NCI-H1417 treated with DMSO at 0.1 percent for 48 hours (cell line): ENCODE data around the gene KIF6.

Experiments
- DNase-seq: peaks from one replicate; lab custom pipeline; 2025; lab: John Stamatoyannopoulos, UW

The KIF6 gene

DNA sequence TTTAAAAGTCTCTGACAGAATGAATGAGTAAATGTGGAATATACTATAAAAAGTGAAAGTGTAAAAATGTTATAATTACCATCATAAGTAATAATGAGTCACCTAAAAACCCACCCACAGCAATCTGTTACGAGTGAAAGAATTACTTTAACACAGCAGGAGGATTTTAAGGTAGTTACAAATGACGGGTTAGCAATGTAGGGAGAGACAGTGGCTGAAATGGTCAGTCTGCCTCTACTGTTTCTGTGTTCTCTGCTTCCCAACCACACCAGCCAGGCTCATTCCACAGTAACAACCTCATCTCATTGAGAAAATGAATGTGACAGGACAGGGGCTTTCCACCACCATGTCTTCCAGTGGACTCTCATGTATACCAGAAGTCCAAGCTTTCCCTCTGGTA is 278.3 kb downstream of the KIF6 start:
- DNase-seq = no peak

DNA sequence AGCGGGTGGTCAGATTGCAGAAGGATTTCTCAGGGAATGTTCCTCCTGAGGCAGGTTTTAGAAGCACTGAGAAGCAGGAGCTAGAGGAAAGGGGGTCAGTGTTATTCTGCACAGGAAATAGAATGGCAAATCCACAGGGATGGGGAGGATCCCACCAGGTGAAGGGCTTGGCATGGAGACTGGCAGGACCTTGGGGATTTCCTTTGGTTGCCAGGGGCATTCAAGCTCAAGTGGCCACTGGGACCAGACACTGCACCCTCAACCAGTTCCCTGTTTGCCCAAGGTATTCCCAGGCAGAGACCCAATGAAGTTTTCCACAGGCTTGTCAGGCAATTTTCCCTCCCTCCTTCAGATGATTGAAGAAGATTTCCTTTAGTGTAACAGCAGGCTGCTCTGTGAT is 279.5 kb downstream of the KIF6 start:
- no peak for DNase-seq

DNA sequence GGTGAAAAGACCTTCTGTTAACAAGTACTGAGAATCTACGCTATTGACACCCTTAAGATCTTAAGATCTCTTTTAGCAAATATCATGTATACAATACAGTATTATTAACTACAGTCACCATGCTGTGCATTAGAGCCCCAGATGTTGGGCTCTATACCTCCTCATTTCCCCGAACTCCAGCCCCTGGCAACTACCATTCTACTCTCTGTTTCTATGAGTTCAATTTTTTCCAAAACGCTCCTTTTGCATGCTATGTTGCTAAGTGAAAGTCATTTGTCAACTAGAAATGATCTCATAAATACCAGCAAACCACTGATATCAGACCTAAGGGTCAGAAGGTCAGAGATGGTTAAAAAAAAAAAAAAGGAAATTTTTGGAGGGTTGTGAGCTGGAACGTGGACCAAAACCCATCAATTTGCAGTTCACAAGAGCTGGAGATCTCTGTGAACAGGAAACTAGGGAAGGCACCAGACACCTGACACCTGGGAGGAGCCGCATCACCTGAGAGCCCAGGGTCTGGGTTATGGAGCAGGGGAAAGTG is 280.7 kb downstream of the KIF6 start:
- no peak for DNase-seq

DNA sequence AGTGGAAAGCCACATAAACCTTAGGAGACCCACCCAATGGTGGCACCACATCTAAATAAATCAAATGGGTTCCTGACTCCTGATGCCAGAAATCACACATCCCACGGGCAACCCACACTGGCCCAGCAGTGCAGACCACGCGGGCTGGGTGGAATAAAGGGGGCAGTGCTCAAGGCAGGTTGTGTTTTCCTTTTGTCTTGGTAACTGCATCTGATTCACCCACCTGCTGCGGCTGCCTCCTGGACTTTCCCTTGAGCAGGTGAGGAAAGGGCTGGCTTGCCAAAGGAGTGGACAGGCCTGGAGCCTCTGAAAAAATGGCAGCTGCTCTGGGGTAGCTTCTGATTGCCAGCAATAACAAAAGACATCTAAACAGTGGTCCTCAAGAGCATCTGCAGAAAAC is 283.2 kb downstream of the KIF6 start:
- DNase-seq = no peak

DNA sequence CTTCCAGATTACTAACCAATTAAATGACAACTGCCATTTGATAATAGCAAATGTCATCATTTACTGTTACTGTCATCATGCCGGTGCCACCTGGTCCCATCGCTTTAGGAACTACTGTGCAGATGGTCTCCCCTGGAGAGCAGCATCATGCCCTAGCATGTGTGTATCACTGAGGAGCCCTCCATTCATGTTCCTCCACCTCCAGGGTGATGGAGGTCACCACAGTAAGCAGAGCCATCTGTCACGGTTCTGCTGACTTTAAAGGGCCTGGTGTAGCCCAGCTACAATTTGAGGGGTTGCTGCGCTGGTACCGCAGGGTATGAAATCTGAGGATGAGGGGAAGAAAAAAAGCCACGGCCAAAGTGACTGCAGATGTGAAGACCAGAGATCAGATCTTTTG is 283.9 kb downstream of the KIF6 start:
- DNase-seq = no peak

DNA sequence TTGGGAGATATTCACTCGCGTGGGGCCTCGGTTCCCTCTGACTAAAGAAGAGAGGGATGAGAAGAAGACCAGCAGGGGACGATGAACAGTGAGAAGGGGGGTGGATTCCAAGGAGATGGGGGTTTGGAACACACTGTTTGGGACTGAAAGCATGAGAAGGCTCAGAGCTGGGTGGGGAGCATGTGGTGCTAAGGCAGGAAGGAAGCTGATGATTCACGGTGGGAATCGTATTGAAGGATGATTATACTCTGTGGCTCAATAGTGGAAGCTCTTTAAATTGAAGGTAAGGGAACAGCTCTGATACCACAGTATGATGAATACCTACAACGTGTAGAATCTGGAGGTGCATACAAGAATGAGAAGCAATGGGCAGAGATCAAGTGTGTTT is 285.2 kb downstream of the KIF6 start:
- DNase-seq = no peak

DNA sequence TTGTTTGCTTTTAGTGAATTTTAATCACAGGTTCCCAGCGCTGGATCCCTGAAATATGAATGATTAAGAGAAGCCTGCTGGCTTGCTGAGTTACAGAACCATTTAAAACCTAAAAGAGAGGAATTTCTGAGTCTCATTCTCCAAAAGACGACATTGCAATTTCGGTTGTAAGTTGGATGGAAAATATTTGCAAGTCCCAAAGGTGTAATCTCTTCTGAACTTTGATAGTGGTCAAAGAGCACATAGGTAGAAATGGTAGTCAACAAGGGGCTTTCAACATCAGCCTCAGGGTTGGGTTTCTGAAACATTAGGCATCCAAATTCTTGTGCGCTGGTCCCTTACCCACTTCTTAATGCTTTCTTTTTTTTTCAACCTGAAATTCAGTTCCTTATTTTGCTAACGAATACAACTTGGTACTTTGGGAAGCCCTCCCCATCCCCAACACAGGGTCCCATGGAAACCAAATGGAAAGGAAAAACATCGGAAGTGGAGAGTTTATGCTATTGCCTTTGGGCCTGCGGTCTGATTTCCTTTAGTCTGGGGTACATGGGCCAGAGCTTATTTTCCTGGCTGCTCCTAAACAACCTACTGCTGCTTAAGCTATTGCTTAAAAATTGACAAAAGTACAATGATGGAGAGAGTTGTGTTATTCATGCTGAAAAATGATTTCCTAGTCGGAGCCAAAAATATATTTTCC is 285.7 kb downstream of the KIF6 start:
- no peak for DNase-seq

DNA sequence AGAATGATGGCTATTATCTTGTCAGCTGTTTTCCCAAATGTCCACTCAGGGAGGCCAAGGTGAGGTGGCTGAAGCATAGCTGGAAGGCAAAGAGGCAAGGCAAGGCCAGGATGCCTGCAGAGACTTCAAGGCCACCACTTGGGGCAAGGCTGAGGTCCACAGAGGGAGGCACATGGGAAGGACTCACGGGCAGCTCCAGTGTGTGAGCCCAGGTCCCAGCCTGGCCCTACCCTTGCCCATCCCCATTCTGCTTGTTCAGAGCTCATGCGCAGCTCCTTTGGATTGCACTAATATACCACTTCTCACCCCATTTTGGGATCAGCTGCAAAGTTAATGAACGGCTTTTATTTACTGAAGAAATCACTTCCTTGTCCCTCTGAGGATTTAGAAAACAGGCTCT is 291.6 kb downstream of the KIF6 start:
- DNase-seq = no peak

DNA sequence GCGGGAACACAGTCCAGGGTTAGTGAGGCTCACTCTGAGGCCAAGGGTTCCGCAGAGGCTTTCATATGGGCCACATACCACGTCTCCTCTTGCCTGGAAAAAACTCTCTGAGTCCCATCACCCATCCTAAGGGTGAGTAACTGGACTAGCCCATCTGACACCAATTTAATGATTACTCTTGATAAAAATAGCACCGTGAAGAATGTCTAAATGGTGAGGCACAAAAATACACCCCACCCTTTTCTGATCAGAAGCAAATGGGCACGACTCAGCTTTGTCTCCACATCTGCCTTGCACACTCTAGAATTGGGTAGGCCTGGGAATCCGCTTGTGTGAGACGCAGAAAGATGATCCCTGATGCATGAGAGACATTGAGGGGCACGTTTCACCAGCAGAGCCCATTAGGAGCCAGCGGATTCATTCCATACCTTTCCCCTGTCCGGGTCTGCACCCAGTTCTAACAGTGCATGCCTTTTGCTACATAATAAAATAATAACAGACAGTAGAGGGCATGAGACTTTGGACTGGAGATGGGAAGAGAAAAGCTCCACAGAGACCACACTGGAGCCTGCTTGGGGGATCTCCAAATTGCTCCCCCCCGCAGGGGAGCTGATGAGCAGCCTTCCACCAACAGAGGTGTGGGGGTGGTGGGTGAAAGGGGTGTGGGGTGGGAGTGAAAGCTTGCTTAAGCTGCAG is 292.7 kb downstream of the KIF6 start:
- DNase-seq = no peak

DNA sequence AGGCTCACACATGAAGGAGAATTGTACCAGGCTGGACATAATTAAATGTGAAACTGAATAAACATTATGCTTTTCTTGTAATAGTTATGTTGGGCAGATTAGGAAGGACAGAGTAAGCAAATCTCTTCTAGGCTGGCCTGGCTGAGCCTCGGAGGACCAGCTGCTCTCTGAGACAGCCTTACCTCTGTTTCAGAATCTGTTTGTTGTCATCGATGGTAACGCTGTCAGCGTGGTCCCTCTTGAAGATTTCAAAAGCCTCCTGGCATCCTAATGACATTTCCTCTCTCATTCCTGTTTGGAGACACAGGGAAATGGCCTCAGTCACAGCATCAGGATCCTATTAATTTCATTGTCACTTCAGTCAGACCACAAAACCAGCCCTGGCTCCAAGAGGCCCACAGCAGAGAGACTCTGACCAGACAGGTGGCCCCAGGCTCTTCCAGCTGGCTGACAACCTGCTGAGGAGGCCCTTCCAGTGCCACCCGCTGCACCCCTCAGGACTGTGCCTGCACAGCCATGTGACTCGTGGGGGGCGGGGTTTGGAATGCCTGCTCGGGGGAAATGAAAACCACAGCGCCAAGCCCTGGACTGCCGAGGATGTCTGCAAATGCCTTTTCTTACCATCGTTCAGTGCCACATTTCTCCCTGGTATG is 294.2 kb downstream of the KIF6 start:
- DNase-seq = peak; percentile 62

DNA sequence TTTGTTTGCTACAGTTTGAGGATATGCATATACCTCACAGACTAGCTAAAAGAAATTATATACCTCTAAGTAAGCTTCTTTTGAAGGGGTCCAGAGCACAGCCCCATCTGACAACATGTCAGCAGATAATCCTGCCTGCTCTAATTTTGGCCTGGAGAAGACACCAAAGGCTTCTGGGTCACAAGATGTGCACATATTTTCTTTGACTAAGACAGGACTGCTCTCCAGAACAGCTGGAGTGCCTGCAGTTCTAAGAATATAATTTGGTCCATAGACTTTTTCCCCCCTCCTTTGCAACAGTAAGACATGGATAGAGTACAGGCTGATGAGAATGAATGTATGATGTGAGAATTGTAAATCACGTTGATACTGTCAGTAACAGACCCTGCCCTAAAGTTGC is 294.8 kb downstream of the KIF6 start:
- DNase-seq = no peak

DNA sequence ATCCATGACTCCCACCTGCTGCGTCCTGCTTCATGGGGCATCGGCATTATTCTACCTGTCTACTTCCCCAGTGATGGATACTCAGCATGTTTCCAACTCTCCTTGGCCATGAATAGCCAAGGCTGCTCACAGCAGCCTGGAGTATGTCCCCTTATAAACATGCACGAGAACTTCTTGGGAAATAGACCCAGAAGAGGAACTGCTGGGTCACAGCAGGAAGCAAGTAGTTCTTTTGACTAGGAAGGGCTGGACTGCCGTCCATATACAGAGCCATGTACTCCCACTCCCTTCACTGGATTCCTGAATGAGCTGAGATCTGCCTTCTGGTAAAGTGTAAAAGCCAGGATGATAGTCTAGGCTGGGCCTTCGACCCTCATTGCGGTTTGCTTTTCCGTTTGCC is 296.4 kb downstream of the KIF6 start:
- no peak for DNase-seq

DNA sequence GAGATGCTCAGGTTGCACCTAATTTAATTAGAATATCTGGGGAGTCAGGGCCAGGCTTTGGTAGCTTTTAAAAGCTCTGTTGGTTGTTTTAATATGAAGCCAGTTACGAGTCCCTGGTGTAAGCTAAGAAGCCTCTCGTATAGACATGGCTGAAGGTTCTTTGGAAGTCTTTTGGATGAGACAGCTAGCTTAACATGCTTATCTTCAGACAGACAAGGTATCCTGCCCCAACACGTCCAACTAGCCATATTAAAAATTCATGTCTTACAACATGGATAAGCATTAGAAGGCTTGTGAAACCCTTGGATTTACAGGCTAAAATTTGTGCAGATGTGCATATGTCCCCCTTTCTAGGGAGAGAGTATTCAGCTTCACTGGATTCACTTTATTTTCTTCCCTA is 297.1 kb downstream of the KIF6 start:
- no peak for DNase-seq

DNA sequence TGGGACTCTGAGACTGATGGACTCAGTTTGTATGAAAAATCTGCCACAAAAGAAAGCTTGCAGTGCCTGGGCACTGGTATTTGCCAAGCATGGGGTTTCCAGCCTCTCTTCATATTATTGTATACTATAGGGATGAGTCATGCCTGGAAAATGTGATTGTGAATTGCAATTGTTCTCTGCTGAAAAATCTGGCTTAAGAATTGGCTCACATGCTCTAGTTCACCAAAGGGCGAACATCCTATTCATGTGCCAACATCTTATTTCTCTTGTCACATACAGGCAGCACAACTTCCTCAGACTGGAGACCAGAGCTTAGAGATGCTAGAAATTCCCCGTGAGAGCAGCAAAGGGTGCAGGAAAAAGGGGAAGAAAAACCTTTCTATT is 299.1 kb downstream of the KIF6 start:
- no peak for DNase-seq

DNA sequence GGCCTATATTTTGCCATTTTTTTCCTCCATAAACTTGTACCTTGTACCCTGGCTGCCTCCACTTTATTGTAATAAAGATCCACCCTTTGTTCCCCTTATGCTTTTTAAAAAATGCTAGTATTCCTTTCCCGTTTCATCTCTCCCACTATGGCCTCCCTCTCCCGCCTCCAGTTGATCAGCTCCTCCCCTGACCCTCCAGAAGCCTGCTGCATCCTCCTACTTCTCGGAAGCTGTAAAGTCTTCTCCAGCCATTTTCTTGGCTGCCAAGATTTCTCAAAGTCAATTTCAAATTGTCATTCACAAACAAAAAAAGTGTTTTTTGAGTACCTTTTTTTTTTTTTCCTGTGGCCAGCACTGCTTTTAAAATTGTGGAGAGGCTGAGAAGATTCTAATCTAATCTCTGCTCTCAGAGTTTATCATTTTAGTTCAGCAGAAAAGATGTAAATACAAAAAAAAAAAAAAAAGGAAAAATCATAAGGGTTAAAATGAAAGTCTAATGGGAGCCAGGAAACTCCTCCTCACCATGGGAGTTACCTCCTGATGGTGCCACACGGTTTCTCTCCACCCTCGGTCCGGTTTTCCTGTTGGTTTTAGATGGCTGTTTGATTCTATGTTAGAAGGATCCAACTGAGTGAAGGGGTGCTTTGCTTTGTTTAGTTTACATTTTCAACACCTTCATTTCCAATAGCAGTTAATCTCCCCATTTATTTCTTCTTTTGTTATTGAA is 299.7 kb downstream of the KIF6 start:
- no peak for DNase-seq

DNA sequence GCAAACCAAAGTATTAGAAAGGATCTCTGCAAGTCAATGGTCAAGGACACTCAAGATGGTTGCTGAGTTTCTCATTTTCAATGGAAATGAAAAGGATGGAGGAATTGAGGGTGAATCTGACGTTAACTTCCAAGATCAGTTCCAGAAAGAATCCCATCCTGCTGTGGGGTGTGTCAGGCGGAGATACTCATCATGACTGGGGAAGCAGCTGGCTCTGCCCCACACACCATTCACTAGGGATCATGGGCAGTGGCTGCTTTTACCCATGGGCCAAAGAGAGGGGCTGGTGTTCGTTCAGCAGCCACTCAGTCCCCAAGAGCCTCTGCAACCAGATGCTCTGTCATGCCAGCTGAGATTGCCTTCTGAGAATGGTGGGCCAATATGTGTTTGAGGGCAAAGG is 300.4 kb downstream of the KIF6 start:
- DNase-seq = no peak

DNA sequence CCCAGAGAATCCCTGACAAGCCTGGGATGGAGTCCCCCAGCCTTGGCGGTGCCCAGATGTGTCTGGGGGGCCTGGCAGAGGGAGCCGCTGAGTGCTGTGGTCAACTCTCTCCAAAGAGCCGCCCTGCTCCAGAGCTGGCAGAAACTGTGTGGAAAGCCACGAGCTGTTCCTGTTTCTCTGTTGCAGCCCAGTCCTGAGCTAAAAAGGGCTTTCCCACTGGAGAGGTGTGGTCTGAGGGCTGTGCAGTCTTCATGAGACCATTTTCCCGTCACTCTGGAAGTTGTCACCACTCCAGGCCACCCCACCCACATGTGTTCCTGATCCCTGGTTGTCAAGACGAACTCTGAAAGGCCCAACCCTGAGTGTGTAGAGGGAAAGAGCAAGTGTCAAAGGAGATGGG is 303.0 kb downstream of the KIF6 start:
- no peak for DNase-seq

DNA sequence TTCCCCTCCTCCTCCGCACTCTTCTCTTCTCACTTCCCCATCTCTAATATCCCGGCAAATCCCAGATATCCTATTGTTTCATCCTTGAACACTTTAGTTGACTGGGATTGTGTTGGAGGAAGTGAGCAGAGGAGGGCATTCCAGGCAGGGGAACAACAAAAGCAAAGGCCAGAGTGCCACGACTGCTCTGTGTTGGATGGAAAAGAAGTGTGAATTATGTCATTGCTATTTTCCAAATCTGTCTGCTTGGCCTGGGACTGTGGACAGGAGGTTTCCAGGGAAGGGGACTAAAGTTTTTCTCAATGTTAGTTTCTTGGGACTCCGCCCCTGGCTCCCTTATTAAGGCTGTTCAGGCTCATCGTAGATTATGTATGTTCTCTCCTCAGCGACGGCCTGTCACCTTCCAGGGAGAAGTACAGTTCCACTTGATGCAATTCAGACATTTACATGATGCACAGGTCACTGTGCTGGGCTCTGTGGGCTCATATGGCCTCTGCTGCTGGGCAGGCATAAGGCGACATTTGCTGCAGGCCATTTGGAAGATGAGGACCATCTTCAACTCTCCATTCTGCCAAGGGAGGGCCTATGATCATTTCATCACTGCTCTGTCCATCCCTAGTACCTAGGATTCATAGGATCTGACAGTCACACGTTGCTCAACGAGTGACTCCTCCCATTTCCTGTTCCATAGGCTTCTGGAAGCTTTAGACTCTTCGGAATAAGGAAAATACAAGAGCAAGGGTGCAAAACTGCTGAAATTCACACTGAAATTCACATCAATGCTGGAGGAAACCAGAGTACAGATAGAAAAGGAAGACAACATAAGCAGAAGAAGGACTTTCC is 303.6 kb downstream of the KIF6 start:
- DNase-seq = no peak

DNA sequence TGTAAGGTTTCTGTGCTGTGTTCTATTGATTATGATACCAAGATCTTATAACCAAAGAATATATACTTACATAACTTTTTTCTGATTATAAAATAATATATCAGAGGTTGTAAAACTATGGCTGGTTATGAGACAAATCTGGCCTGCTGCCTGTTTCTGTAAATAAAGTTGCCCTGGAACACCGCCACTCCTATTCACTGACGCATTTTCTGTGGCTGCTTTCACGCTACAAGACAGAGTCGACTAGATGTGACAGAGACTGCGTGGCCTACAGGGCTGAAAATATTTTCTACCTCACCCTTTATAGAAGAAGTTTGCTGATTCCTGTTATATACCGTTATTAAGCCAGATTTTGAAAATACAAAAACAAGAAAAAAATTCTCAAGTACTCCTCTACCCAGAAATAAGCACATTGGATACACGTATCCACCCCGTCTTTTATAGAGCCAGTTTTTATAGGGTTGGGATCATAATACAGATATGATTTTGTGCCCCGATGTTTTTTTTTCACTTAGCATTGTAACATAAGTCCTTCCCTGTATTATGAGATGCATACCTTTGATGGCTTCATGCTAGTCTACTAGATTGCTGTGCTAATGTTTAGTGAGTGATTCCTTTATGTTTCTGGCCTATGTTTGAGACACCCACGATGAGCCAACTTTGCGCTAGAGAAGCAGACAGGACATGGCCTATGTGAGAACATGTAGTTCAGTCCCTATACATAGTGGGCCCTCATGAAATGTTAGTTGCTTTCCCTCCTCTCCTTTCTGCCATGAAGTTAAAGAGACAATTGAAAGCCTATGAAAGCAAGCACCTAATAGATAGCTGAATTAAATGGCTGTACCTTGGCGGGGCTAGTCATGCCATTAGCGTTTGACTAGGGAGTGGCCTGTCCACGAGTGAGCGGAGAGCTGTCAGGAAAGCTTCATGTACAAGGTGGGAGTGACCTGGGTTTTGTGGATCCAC is 304.6 kb downstream of the KIF6 start:
- no peak for DNase-seq

DNA sequence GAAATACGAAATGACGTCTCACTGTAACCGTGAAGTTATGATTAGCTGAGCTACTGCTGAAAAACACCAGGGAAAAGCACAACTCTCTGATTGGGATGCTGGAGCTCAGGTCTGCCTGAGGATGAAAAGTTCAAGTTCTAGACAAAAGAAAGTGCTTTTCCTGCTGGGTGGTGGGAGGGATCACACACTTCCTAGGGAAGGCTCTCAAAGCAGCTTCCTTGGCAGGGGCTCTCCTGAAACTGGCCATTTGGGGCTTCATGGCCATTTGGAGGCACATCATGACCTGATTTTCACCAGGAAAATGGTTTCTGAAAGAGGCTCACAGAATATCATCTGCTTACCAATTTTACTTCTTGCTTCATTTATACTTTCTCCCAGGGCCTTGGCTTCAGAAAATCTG is 305.6 kb downstream of the KIF6 start:
- DNase-seq = no peak

DNA sequence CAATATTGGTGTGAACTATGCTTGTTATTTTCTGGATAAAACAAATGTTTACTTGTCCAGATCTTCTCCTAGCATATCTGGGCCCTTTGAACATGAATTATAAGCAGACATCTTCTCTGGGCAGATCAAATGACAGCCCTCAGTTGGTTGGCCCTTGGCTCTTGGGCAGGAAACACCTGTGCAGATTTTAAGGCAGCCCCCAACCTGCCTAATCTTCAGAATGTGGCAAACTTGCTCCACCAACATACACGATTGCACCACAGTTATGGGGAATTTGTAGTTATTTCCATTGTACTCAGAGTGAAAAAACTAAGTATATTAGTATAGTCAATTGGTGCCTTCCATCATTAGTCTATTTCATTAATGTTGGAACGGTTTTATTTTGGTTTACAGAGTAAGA is 307.8 kb downstream of the KIF6 start:
- no peak for DNase-seq
